CD4-positive, alpha-beta T cell treated with Interleukin-10 for 1 hour (primary cell): ENCODE data around the gene PPP4R1.
"Not testable (repeated sequence)": the region's sequence is repeated elsewhere in the genome, so short reads cannot be mapped to it uniquely, and the experiment has no call there.

ENCODE experiments used
- DNase-seq: peaks from one replicate; pipeline ENCODE4 v3.0.0-alpha.2; 2020

Gene PPP4R1

DNA sequence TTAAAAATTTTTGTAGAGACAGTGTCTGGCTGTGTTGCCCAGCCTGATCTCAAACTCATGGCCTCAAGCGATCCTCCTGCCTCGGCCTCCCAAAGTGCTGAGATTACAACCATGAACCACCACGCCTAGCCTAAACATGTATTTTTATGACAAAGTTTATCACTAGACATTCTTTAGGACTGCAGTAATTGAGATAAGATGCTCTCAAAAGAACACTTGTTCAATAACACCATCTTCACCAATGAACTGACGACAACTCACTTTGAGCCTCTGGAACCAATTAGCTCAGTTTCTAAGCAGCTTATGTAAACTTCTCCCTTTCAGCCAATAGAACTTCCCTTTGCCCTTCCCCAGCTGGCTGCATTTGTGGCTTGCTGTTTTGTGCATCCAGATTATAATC lies 15.3 kb upstream of the PPP4R1 start:
- no peak for DNase-seq

DNA sequence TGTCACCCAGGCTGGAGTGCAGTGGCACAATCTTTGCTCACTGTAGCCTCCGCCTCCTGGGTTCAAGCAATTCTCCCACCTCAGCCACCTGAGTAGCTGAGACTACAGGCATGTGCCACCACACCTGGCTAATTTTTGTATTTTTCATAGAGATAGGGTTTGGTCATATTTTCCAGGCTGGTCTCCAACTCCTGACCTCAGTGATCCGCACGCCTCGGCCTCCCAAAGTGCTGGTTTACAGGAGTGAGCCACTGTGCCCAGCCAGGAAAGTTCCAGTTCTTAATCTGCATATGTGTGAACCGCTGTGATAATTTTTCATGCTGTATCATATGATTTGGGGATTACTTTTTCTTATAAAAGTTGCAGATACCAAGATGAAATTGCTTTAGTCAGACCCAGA lies 14.6 kb upstream of the PPP4R1 start:
- no peak for DNase-seq

DNA sequence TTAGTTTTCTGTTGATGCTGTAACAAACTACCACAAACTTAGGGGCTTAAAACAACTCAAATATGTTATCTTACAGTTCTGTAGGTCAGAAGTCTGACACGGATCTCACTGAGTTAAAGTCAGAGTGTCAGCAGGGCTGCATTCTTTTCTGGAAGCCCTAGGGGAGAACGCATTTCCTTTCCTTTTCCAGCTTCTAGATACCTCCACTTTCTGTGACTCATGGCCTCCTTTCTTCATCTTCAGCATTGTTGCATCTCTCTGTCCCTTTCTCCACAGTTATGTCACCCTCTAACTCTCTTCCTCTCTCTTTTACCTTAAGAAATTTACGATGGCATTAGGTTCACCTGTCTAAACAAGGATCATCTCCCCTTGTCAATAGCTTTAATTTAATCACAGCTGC lies 13.3 kb upstream of the PPP4R1 start:
- no peak for DNase-seq

DNA sequence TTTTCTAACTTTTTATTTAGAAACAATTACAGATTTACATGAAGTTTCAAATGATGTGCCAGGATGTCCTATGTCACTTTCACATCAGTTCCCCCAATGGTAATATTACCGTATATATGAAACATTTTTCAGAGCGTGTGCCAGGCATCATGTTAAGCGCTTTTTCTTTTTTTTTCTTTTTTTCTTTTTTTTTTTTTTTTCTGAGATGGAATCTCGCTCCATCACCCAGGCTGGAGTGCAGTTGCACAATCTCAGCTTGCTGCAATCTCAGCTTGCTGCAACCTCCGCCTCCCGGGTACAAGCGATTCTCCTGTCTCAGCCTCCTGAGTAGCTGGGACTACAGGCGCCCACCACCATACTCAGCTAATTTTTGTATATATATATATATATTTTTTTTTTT lies 5.6 kb upstream of the PPP4R1 start:
- no peak for DNase-seq

DNA sequence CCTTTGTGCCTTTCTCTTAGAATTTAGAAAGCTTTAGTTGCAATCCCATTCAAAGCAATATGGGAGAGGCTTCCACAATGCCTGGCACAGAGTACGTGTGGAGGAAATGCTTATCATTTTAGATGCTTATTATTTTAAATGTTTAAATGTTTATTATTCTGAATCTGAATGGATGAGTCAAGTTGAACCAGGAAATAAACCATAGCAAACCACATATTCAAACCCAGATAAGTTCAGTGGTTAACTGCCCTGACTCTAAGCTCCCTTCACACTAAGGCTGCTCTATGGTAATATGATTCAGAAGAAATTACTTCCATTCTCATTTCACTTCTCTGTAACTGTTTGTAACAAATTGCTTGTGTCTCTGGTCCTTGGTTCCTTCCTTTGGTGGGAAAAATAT lies 5.2 kb upstream of the PPP4R1 start:
- no peak for DNase-seq

DNA sequence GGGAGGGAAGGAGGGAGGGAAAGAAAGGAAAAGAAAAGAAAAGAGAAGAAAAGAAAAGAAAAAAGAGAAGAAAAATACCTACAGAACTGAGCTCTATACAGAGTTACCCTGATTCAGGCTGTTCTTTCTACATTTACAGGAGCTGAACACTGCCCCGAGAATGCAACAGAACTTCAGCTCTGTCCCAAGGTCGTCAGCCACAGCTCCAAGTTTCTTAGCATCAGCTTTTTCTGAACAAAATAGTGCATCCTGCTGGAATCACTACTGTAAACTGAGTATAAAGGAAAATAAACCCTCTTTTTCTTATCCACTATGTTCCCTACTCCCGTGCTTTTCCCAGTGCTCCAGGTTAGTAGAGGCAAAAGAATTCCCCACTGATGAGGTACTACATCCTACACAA lies 4.7 kb upstream of the PPP4R1 start:
- DNase-seq = no peak

DNA sequence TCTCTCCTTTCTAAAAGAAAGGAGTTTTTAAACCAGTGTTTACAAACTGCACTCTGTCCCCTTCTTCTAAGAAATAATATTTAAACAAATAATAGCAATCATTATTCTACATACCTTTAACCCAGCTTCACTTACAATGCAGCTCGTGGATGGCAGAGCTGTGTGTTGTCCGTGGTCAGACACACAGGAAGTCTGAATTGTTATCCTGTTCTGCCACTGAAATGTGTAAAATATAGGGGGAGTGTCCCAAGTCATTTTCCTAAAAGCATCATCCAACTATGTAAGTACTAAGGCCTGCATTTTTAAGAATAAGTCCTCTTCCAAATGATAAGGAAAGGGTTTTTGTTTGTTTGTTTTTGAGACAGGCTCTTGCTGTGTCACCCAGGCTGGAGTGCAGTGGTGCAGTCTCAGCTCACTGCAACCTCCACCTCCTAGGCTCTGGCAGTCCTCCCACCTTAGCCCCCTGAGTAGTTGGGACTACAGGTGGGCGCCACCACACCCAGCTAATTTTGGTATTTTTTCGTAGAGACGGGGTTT lies 2.7 kb upstream of the PPP4R1 start:
- no peak for DNase-seq

DNA sequence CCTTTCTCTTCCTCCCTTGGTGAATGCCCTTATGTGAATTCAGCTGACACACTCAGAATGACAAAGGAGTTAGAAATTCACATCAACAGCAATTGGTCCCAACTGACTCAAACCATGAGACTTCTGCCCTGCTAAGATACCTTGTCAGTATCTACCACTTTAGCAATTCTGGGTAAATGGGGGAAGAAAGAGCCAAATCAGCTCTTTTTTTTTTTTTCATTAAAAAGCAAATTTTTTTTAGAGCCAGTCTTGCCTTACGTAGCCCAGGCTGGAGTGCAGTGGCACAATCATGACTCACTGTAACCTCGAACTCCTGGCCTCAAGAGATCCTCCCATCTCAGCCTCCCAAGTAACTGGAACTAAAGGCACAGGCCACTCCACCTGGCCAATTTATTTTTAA lies 1.7 kb upstream of the PPP4R1 start:
- no peak for DNase-seq

DNA sequence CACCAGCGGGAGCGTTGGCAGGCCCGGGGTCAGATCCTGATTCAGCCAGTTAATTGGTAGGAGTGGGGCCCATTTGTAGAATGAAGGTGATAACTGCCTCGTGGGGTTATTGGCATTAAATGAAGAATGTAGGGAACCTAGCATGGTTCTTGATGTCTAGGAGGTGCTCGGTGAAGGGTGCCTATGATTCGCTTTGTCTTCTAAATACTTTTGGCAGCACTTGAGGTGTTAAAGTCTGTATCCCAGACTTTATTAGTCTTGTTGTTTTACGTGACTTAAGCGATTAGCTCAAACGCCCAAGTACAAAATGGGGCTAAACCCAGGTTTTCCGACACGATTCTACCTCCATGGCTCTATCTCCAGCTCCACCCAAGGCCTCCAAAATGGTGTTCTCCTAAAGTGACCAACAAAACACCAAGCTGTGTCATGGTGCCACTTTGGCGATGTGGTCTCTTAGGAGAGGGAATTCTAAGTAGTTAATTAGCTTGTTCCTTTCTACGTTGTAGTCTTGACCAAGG lies 980 bp upstream of the PPP4R1 start:
- no peak for DNase-seq

DNA sequence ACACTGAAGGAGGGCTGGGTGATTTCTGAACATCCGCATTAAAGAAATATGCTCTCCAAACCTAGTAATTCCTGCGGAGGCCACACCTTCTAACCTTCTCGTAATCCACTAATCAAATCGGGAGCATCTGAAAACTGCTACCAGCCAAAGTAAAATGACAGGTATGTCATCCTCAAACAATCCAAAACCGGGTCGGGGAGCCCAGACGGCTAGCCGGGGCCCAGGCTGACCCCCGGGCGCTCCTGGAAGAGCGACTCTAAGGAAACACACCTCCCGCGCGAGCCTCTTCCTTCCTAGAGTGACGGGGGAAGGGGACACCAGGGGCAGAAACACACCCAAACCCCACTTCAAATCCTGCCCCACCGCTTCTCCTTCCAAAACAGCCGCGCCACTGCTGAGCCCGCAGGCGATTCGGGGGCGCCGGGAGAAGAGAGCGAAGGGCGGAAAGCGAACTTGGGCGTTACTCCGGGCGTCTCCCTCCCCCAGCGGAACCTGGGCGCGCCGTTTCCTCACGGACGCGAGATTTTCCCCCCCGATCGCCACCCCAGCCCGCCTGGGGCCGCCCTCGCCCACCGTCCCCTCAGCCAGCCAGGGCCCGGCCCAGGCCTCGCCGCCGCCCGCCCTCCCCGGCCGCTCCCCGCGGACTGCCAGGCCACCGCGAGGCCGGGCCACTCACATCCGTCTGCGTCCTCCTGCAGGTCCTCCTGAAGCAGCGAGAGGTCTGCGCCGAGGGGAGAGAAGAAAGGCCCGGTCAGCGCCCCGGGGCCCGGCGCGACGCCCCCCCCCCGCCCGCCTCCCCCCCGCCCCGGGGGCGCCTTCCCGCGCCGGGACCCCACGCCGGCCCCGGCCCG lies 584 bp downstream of the PPP4R1 start:
- DNase-seq = peak; percentile 45

DNA sequence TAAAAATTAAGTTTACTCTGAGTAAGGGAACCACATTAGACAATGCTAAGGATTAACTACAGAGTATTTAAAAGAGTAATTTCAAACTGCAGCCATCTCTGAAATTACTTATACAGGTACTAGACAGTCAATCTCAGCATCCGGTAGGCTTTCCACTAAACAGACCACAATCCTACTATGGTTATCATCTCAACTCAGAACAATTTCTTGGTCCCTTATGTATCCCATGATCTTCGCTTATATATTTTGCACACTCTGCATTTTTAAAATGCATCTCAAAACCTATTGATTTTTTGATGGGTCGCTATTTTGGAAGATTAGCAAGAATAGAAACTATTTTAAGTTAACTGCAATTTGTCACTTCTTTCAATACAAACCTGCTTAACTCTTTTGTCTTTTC lies 1.4 kb downstream of the PPP4R1 start:
- peak; percentile 5 for DNase-seq

DNA sequence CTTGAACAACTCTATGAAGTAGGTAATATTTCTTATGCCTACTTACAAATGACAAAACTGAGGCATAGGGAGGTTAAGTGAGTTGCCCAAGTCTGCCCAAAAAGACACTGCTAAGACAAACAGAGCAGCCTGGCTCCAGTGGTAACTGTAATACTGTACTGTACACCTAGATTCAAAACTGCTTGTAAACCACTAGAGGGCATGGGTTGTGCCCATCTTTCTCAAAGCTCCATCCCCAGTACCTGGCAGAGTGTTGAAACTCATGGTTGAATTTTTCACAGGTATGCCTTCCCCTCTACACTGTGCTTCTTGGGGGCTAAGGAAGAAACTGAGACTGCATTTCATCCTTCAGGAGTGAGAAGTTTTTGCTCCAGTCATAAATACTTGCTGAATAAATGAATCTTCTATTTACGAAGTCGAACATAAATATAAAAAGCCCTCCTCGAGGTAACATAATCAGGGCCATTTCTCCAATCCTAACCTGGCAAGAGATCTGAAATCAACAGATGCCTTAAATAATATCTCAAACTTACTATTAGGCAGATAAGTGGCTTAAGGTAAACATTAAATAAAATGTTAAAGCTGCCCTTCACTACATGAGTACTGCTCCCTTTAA lies 2.0 kb downstream of the PPP4R1 start:
- peak; percentile 68 for DNase-seq

DNA sequence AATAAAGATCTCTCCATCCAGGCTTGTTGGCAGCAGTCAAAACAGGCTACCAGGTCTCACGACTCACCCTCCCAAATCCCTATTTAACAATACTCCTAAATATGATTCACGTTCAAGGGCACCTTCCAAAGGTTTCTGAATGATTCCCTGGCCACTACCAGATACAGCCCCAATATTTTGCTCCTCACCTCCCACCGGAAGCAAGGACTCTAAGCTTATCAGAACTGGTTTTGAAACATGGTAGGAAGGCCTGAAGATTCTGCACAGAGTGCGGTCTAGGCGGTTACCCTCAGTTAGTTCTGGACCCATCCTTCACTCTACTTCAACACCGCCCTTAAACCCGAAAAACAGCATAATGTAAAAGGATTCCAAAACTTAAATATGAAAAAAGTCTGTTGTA lies 5.2 kb downstream of the PPP4R1 start:
- no peak for DNase-seq

DNA sequence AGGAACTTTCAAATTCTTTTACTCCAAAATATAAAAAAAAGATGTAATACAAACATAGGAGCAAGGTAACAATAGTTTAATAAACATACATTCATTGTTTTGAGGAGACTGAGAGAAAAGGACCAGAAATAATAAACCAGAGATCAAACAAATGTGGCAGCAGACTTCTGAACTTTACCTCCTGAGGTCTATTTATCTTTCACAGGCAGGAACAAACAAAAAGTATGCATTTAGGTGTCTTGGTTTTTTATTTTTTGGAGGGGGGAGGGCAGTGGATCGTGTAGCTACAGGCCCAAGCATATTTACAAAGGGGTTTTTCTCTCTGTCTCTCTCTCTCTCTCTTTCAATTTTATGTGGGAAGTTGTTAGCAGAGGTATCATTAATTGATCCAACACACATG lies 5.6 kb downstream of the PPP4R1 start:
- no peak for DNase-seq

DNA sequence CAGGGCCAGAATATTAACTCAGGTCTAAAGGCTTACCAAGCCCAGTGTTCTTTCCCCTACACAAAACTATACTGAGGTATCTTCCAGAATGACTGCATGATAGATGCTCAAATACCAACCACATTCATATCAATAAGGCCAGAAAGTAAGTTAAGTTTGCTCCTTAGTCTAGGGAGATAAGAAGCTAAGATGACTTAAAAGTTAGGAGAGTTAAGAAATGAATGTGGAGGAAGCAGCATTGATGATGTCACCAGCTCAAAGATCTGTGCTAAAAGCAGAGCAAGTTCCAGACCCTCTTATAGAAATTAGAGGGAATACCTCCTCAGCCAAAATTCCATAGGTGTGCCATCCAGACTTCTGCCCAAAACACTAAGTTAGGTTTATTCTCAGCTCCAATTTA lies 6.1 kb downstream of the PPP4R1 start:
- no peak for DNase-seq

DNA sequence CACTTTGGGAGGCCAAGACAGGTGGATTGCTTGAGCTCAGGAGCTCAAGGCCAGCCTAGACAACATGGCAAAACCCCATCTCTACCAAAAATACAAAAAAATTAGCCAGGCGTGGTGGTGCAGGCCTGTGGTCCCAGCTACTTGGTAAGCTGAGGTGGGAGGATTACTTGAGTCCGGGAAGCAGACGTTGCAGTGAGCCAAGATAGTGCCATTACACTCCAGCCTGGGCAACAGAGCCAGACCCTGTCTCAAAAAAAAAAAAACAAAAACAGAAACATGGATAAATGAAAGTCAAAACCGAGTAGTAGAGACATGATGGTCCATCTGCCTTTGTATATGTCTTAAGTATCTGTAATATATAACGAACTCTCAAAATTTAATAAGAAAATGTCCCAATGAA lies 7.2 kb downstream of the PPP4R1 start:
- DNase-seq = not testable (repeated sequence)

DNA sequence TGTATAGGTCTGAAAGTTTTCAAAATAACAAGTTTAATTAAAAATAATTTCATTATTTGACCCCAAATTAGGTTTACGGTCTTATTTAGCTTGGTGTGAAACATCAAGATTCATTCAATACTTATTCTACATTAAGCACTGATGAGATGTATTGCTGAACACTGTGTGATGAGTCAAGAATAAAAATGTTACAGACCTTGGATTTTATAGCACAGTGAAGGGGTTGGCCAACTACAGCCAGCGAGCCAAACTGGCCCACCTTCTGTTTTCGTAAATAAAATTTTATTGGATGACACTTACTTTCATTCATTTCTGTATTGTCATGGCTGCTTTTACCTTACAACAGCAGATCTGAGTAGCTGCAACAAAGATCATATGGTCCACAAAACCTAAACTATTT lies 8.3 kb downstream of the PPP4R1 start:
- no peak for DNase-seq

DNA sequence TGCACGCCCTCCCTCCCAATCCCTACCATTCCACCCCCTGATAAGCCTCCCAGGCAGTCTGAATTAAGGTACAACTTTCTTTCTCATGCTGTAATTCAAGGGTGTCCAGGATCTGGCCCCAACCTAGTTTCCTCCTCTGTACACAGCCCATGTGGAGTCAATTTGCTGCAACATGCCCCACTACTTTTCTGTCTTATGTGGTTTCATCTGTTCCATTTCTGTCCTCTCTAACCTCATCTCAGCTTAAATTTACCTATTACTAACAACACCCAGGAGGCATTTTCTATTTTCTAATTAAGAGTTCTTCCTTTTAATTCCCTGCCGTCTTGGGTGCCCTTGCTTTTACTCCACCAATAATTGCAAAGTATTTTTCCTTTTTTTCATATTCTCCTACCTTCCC lies 10.0 kb downstream of the PPP4R1 start:
- no peak for DNase-seq

DNA sequence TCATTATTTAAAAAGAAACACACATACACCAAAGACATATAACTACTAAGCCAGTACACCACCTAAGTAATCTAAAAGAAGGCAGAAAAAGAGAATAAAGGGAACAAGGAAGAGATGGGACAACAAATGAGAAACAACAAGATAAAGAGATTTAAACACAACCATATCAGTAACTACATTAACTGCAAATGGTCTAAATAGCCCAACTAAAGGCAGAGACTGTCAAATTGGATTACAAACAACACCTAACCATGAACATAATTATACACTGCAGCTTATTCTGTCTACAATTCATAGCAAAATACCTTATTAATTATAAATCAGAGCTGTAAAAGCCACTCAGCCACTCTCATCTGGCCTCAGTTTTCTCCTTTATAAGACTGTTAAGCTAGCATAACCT lies 15.0 kb downstream of the PPP4R1 start:
- no peak for DNase-seq

DNA sequence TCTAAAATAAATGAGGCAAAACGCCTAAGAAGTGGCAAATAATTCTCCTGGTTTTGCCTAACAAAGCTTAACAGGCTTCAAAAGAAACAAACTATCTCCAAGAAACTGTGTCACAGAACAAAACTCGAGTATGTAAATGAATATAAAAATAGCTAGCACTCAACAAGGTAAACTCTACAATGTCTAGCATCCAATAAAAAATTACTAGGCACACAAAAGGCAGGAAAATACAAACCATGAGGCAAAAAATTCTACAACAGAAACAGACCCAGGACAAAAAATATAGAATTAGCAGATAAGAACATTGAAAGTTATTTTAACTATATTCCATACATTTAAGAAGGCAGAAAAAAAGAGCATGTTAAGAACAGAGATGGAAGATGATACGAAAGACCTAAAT lies 16.8 kb downstream of the PPP4R1 start:
- DNase-seq = no peak

DNA sequence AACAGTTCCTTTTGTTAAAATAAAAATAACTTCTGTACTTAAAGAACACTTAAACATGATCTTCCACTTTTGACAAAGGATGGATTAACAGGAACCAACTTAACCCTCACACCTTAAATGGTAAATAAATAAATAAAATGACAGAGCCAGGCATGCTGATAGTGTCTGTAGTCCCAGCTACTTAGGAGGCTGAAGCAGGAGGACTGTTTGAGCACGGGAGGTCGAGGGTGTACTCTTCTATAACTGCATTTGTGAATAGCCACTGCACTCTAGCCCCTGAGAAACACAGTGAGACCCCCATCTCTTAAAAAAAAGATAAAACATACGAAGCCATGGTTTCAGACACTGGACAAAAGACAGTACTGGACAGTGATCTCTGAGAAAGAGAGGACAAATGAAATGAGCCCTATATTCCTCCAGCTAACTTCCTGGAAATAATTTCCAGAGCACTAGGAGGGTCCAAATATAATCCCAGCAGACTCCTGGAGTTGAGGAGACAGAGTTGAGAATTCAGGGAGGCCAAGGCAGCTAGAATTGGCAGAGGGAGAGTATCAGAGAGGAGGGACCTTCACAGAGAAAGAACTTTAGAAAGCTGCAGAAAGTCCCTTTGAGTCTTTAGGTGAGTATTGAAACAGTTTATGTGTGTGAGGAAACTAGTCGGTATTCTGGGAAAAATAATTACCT lies 17.4 kb downstream of the PPP4R1 start:
- no peak for DNase-seq

DNA sequence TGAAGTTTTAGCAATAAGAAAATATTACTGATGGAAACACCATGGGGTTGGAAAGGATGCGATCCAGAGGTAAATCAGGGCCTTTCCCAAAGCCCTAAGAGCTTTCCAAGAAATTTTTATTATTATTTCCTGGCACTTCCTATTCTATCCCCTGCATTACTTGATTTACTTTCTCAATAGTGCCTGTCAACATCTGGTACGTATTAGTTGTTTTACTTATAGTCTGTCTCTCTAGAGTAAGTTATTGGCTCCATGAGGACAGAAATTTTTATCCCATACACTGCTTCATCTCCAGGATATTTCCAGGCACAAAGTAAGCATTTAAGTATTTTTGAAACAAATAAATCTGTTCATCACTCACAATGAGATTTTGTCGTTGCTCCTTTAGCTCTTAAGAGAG lies 18.1 kb downstream of the PPP4R1 start:
- no peak for DNase-seq

DNA sequence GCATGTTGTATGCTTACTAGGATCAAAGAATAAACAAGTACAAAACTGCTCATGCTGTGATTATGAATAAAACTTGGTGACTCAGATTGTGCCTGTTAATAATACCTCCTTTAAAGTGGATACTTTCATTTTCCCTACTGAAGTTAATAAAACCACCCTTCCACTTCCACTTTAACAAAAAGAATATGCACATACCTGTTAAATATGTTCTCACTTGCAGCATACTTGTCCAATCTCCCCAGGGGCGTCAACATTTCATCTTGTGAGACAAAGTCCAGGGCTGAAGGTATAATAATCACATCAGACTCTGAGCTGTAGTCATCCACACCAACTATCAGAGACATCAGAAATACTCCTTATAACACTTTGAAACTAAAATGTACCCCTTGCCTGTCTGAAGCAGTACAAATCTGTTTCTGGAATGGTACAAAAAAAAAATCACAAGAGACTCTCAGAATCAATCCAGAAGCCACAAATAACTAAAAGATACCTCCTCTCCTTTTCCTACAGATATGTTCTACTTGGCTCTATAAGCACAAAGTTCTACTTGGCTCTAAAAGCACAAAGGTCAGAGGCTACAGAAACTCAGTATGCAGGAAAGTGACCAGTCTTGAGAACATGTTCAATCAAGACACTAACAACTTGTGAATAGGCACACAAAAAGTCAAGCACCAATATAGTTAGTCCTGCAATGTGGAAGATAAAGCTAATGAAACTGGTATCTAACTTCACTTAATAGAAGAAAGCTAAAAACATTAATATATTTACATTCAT lies 19.3 kb downstream of the PPP4R1 start:
- no peak for DNase-seq
